ENCODE measurements around the gene ZFAND6. TPM values are rescaled to one million over a fixed set of nuclear protein-coding genes. Genes with fewer than 3 reads are reported as not detected.
"Not testable (repeated sequence)": the region's sequence is repeated elsewhere in the genome, so short reads cannot be mapped to it uniquely, and the experiment has no call there.

Gene ZFAND6
- total RNA-seq, 1 experiment from 2014 or later = 181 TPM

- Histone ChIP-seq H3K36me3 (peaks cover 18% of the 10 kb centered on the region), H3K4me1 (replicated peaks) (peaks cover 8% of the 10 kb centered on the region), H3K9me3 (replicated peaks) (no peaks in the 10 kb centered on the region), H3K27ac (no peak overlapping the region), H3K27me3 (replicated peaks) (no peaks in the 10 kb centered on the region), H3K4me3 (no peak overlapping the region)
- DNase-seq (ENCODE audit: low read depth in 1 of 2, low spot score in 2 of 2) = no peak
Observed at GRCh38 chr15:80118956-80119355, 59.5 kb downstream of the ZFAND6 start.

DNA sequence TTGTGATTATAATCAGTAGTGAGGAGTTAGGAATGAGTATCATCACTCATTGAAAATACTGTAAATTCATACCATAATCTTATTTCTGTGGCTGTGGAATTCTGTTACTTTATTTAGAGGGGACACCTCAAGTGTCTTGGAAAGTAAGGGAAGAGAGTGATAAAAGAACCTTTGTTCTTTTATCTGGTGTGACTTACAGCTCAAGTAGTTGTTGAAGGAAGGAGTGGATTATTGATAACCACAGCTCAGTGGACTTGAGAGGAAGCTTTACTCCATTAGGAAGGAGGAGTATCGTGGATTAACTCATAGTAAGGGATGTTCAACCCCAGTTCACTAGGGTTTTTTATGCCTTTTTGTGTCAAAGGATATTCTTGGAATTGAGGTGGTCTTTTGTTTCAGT lies 61.2 kb downstream of the ZFAND6 start:
- H3K36me3 ChIP-seq = peaks cover 29% of the 10 kb centered on the region
- DNase-seq (ENCODE audit: low read depth in 1 of 2, low spot score in 2 of 2) = no peak
- H3K27ac ChIP-seq = no peak overlapping the region
- no peaks in the 10 kb centered on the region for H3K4me1 ChIP-seq (replicated peaks)
- no peaks in the 10 kb centered on the region for H3K9me3 ChIP-seq (replicated peaks)
- no peak overlapping the region for H3K4me3 ChIP-seq
- H3K27me3 ChIP-seq (replicated peaks) = no peaks in the 10 kb centered on the region

GRCh38 chr15:80121546-80121945 lies 62.1 kb downstream of the ZFAND6 start:
- Histone ChIP-seq H3K4me3 (no peak overlapping the region), H3K36me3 (peaks cover 37% of the 10 kb centered on the region), H3K27ac (no peak overlapping the region), H3K27me3 (replicated peaks) (no peaks in the 10 kb centered on the region), H3K4me1 (replicated peaks) (no peaks in the 10 kb centered on the region), H3K9me3 (replicated peaks) (no peaks in the 10 kb centered on the region)
- DNase-seq (ENCODE audit: low read depth in 1 of 2, low spot score in 2 of 2) = no peak

DNA sequence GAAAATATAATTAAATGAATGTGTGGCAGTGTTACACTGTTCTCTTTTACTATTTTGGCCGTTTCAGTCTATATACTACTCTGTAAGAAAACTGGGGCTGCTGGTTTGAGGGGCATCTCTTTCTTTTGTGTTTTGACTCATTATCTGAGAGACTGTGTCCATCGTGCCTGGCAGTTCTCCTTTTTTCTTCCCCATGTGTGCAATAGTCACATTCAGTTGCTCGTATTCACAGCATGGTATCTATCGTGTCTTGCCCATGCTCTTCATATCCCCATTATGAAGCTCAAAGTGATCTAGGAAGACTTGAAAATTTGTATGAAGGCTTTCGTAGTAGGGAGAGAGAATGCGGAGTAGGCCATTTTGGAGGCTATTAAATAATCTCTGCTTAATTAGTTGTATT lies 63.6 kb downstream of the ZFAND6 start:
- no peaks in the 10 kb centered on the region for H3K4me1 ChIP-seq (replicated peaks)
- H3K27me3 ChIP-seq (replicated peaks) = no peaks in the 10 kb centered on the region
- H3K27ac ChIP-seq = no peak overlapping the region
- no peaks in the 10 kb centered on the region for H3K9me3 ChIP-seq (replicated peaks)
- peaks cover 39% of the 10 kb centered on the region for H3K36me3 ChIP-seq
- no peak overlapping the region for H3K4me3 ChIP-seq
- DNase-seq (ENCODE audit: low read depth in 1 of 2, low spot score in 2 of 2) = no peak

- peaks cover 47% of the 10 kb centered on the region for H3K36me3 ChIP-seq
- not testable (repeated sequence) for H3K4me3 ChIP-seq
Observed at GRCh38 chr15:80127253-80127652, 67.8 kb downstream of the ZFAND6 start.

DNA sequence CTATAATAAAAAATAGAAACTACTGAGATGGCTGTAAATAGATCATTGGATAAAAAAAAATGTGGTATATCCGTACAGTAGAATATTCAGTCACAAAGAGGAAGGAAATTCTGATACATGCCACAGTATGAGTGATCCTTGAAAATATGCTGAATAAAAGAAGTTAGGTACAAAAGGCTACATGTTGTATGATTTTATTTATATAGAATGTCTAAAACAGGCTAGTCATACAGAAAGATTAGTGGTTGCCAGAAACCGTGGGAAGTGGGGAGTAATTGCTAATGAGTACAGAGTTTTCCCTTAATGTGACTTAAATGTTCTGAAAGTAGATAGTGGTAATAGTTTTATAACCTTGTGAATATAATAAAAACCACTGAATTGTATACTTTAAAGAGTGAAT lies 68.4 kb downstream of the ZFAND6 start:
- Histone ChIP-seq H3K9me3 (replicated peaks) (no peaks in the 10 kb centered on the region), H3K4me1 (replicated peaks) (no peaks in the 10 kb centered on the region), H3K27me3 (replicated peaks) (no peaks in the 10 kb centered on the region), H3K36me3 (peaks cover 45% of the 10 kb centered on the region), H3K27ac (no peak overlapping the region), H3K4me3 (no peak overlapping the region)
- DNase-seq (ENCODE audit: low read depth in 1 of 2, low spot score in 2 of 2) = no peak

More at GRCh38 chr15:80127253-80127652, 67.8 kb downstream of the ZFAND6 start:
- not testable (repeated sequence) for H3K9me3 ChIP-seq (replicated peaks); DNase-seq (ENCODE audit: low read depth in 1 of 2, low spot score in 2 of 2); H3K27me3 ChIP-seq (replicated peaks); H3K4me1 ChIP-seq (replicated peaks); H3K27ac ChIP-seq

DNA sequence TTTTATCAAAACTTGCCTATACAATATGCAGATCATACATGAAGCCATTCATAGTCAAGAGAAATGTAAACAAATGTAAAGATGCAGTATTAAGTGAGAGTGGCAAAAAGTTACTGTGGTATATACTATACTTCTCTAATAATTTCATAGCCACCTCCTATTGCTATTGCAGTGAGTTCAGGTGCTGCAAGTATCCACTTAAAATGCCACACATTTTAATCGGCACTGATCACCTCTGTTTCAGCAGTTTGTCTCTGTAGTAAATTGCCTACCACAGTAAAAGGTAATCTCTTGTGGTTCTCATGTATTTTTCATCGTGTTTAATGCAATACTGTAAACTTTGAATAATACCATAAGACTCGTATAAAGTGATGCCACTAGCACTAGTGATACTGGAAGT lies 72.9 kb downstream of the ZFAND6 start:
- Histone ChIP-seq H3K27ac (no peak overlapping the region), H3K9me3 (replicated peaks) (no peaks in the 10 kb centered on the region), H3K4me1 (replicated peaks) (no peaks in the 10 kb centered on the region), H3K4me3 (no peak overlapping the region), H3K36me3 (peaks cover 35% of the 10 kb centered on the region), H3K27me3 (replicated peaks) (no peaks in the 10 kb centered on the region)
- no peak for DNase-seq (ENCODE audit: low read depth in 1 of 2, low spot score in 2 of 2)

DNA sequence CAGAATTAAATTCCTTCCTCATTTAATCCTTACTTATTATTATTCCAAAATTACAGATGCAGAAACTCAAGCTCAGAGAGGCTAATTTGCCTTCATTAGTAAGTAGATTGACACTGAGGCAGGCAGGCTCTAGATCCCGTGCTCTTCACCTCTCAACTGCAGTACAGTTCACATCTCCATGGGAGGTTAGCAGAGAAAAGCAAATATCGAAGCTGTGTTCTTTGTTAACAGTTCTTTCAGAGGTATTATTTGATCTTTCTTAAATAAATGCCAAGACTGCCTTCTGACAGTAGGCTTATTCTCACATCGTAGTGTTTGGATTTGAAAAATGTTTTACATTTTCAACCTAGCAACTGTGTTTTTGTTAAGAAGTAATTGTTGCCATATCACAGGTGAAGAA lies 77.4 kb downstream of the ZFAND6 start:
- H3K27me3 ChIP-seq (replicated peaks) = no peaks in the 10 kb centered on the region
- H3K4me1 ChIP-seq (replicated peaks) = no peaks in the 10 kb centered on the region
- H3K27ac ChIP-seq = no peak overlapping the region
- DNase-seq (ENCODE audit: low read depth in 1 of 2, low spot score in 2 of 2) = no peak
- no peak overlapping the region for H3K4me3 ChIP-seq
- H3K36me3 ChIP-seq = peaks cover 25% of the 10 kb centered on the region
- H3K9me3 ChIP-seq (replicated peaks) = no peaks in the 10 kb centered on the region

GRCh38 chr15:80138961-80139360 lies 79.5 kb downstream of the ZFAND6 start:
- H3K36me3 ChIP-seq = peaks cover 19% of the 10 kb centered on the region
- H3K4me3 ChIP-seq = no peak overlapping the region
- DNase-seq (ENCODE audit: low read depth in 1 of 2, low spot score in 2 of 2) = no peak
- H3K27ac ChIP-seq = no peak overlapping the region
- H3K4me1 ChIP-seq (replicated peaks) = no peaks in the 10 kb centered on the region
- H3K9me3 ChIP-seq (replicated peaks) = no peaks in the 10 kb centered on the region
- H3K27me3 ChIP-seq (replicated peaks) = no peaks in the 10 kb centered on the region

- Histone ChIP-seq H3K27me3 (replicated peaks) (no peaks in the 10 kb centered on the region), H3K4me1 (replicated peaks) (no peaks in the 10 kb centered on the region), H3K36me3 (peaks cover 8% of the 10 kb centered on the region; the same call in 1 of the 2 replicates), H3K9me3 (replicated peaks) (no peaks in the 10 kb centered on the region), H3K4me3 (no peak overlapping the region), H3K27ac (no peak overlapping the region)
- no peak for DNase-seq (ENCODE audit: low read depth in 1 of 2, low spot score in 2 of 2)
Observed at GRCh38 chr15:80140909-80141308, 81.4 kb downstream of the ZFAND6 start.

GRCh38 chr15:80141916-80142598 lies 82.6 kb downstream of the ZFAND6 start:
- no peak overlapping the region for H3K4me3 ChIP-seq
- no peaks in the 10 kb centered on the region for H3K9me3 ChIP-seq (replicated peaks)
- 0 out of 2 replicates have a peak, but pooled peaks cover 3% of the 10 kb centered on the region for H3K36me3 ChIP-seq
- no peak for DNase-seq (ENCODE audit: low read depth in 1 of 2, low spot score in 2 of 2)
- H3K27ac ChIP-seq = no peak overlapping the region
- no peaks in the 10 kb centered on the region for H3K4me1 ChIP-seq (replicated peaks)
- H3K27me3 ChIP-seq (replicated peaks) = 0 out of 2 replicates have a peak, but pooled peaks cover 2% of the 10 kb centered on the region

DNA sequence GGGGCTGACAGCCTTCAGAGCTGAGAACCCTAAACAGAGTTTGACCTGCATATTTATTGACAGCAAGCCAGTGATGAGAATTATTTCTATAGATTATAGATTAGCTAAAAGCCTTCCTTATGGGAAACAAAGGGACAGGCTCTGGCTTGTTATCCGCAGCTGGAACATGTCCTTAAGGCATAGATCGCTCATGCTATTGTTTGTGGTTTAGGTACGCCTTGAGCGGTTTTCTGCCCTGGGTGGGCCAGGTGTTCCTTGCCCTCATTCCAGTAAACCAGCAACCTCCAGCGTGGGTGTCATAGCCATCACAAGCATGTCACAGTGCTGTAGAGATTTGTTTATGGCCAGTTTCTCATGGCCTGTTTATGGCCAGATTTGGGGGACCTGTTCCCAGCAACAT lies 83.2 kb downstream of the ZFAND6 start:
- Histone ChIP-seq H3K4me1 (replicated peaks) (no peaks in the 10 kb centered on the region), H3K36me3 (no peaks in the 10 kb centered on the region), H3K27ac (no peak overlapping the region), H3K9me3 (replicated peaks) (no peaks in the 10 kb centered on the region), H3K4me3 (no peak overlapping the region), H3K27me3 (replicated peaks) (0 out of 2 replicates have a peak, but pooled peaks cover 2% of the 10 kb centered on the region)
- no peak for DNase-seq (ENCODE audit: low read depth in 1 of 2, low spot score in 2 of 2)

- Histone ChIP-seq H3K4me3 (no peak overlapping the region), H3K9me3 (replicated peaks) (no peaks in the 10 kb centered on the region)
Observed at GRCh38 chr15:80151148-80151547, 91.7 kb downstream of the ZFAND6 start.

GRCh38 chr15:80151576-80151975 lies 92.1 kb downstream of the ZFAND6 start:
- no peak for DNase-seq (ENCODE audit: low read depth in 1 of 2, low spot score in 2 of 2)
- H3K9me3 ChIP-seq (replicated peaks) = no peaks in the 10 kb centered on the region
- no peak overlapping the region for H3K27ac ChIP-seq
- no peak overlapping the region for H3K4me3 ChIP-seq
- H3K36me3 ChIP-seq = no peaks in the 10 kb centered on the region
- H3K4me1 ChIP-seq (replicated peaks) = peaks cover 10% of the 10 kb centered on the region; the same call in 1 of the 2 replicates
- no peaks in the 10 kb centered on the region for H3K27me3 ChIP-seq (replicated peaks)

More at GRCh38 chr15:80151148-80151547, 91.7 kb downstream of the ZFAND6 start:
- no peak for DNase-seq (ENCODE audit: low read depth in 1 of 2, low spot score in 2 of 2)
- peaks cover 10% of the 10 kb centered on the region; the same call in 1 of the 2 replicates for H3K4me1 ChIP-seq (replicated peaks)
- H3K27ac ChIP-seq = no peak overlapping the region
- H3K36me3 ChIP-seq = no peaks in the 10 kb centered on the region
- H3K27me3 ChIP-seq (replicated peaks) = 0 out of 2 replicates have a peak, but pooled peaks cover 2% of the 10 kb centered on the region

Measured in SJSA1 (cell line).